ENCODE results near the gene GOLGA8O.
"Not testable (repeated sequence)": the region's sequence is repeated elsewhere in the genome, so short reads cannot be mapped to it uniquely, and the experiment has no call there.

- not testable (repeated sequence) for TF ChIP-seq EP300 (IDR thresholded peaks at IDR 0.05); RCOR1 (IDR thresholded peaks at IDR 0.05; ENCODE audit: low read depth, low read length); MYC (IDR thresholded peaks at IDR 0.05; ENCODE audit: borderline replicate concordance, low read length); CTCF (IDR thresholded peaks at IDR 0.05); POLR2A (IDR thresholded peaks at IDR 0.05; ENCODE audit: low read length)
- TF ChIP-seq, protein P1, sequence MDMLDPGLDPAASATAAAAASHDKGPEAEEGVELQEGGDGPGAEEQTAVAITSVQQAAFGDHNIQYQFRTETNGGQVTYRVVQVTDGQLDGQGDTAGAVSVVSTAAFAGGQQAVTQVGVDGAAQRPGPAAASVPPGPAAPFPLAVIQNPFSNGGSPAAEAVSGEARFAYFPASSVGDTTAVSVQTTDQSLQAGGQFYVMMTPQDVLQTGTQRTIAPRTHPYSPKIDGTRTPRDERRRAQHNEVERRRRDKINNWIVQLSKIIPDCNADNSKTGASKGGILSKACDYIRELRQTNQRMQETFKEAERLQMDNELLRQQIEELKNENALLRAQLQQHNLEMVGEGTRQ (IDR thresholded peaks at IDR 0.05): not testable (repeated sequence)
These were observed 27.8 kb downstream of the GOLGA8O start for GRCh38 chr15:32427635-32428034.
